Transverse colon (tissue), 4 donors: Measurements from ENCODE around the gene STEAP1B. TPM values are rescaled to one million over a fixed set of nuclear protein-coding genes. Genes with fewer than 3 reads are reported as not detected.
"Not testable (repeated sequence)": the region's sequence is repeated elsewhere in the genome, so short reads cannot be mapped to it uniquely, and the experiment has no call there.

Experiments used
- DNase-seq: peaks from one replicate; pipeline ENCODE4 v3.0.0-alpha.2; 2019
- H3K27ac ChIP-seq, 4 donors: fragments of 200-600 bp; sonication (generic); 2 replicates each; pipeline ENCODE4 v1.5.1; 2016 to 2018; ENCODE audit warnings: inconsistent platforms in 4 of 4
- H3K27me3 ChIP-seq: fragments of 200-600 bp; sonication (generic); 2 replicates; pipeline ENCODE4 v1.5.1; 2017; ENCODE audit warnings: inconsistent platforms
- H3K36me3 ChIP-seq, 4 donors: fragments of 200-600 bp; sonication (generic); 2 replicates each; pipeline ENCODE4 v1.5.1; 2017 to 2019; ENCODE audit warnings: inconsistent platforms in 4 of 4
- H3K4me1 ChIP-seq, 4 donors: fragments of 200-600 bp; sonication (generic); 2 replicates each; pipeline ENCODE4 v1.5.1; 2017 to 2020; ENCODE audit warnings: inconsistent platforms in 4 of 4
- H3K4me3 ChIP-seq, 4 donors: fragments of 200-600 bp; sonication (generic); 1 replicate in 1 of 4; 2 replicates in 3 of 4; pipeline versions ENCODE4 v1.5.1 to v1.6.1; 2017 to 2019; ENCODE audit warnings: inconsistent platforms in 4 of 4
- H3K9me3 ChIP-seq, 2 donors: fragments of 200-600 bp; sonication (generic); 2 replicates each; pipeline ENCODE4 v1.5.1; 2017 to 2019; ENCODE audit warnings: inconsistent platforms in 2 of 2
- CTCF ChIP-seq, 5 experiments: fragments of 200-600 bp in 3 of 5; fragments of 450-650 bp in 2 of 5; sonication (generic) in 3 of 5; IDR thresholded peaks; 1 replicate in 2 of 5; 2 replicates in 3 of 5; pipeline ENCODE4 v1.5.1; 2016 to 2017; ENCODE audit warnings: antibody characterized with exemption in 5 of 5, inconsistent platforms in 3 of 5, mild to moderate bottlenecking in 2 of 5, moderate library complexity in 1 of 5
- EP300 ChIP-seq: sonication (generic); formaldehyde crosslinking; IDR thresholded peaks from one replicate; pipeline ENCODE4 v1.6.1; 2017; ENCODE audit warnings: antibody characterized with exemption, low read depth
- POLR2A ChIP-seq: fragments of 450-650 bp; IDR thresholded peaks from one replicate; pipeline ENCODE4 v1.6.1; 2016; ENCODE audit warnings: antibody characterized with exemption, mild to moderate bottlenecking, moderate library complexity
- POLR2AphosphoS5 ChIP-seq, 3 donors: sonication (generic); formaldehyde crosslinking; IDR thresholded peaks; one replicate each; pipeline ENCODE4 v1.6.1; 2016; ENCODE audit warnings: antibody characterized with exemption in 3 of 3
- WGBS, 2 donors: methylation state at CpG; one replicate each; pipeline ENCODE4 v1.1.5; 2018; ENCODE audit warnings: low coverage in 1 of 2; 5-methylcytosine and 5-hydroxymethylcytosine counted together
- in situ Hi-C, 4 donors: fragments of 200-750 bp; cut with MboI; loops; one replicate each; pipeline versions ENCODE4 v1.15.0 to v1.15.1; 2017; ENCODE audit warnings: low sequenced_read_pairs in 3 of 4, low pct_ligation_motif_present in 1 of 4, low pct_unique_long_range_greater_than_20kb in 1 of 4
- intact Hi-C: fragments of 100-400 bp; cut with DNase I; formaldehyde crosslinking; loops from one replicate; pipeline ENCODE4 v1.15.1; 2023; ENCODE audit warnings: low total_unique reads
- total RNA-seq, 4 donors: library from RNA; depleted of rRNA; stranded (reverse); fragments of >200 nt; gene quantifications; one replicate each; pipeline ENCODE4 v1.1.0, GENCODE V29; 2016

STEAP1B gene
- total RNA-seq, 4 donors from 2014 or later: 0.64 to 3.7 TPM; not detected in 2

- Histone ChIP-seq H3K27ac (no peak overlapping the region), H3K27me3 (no peaks in the 10 kb centered on the region), H3K4me1 (no peaks in the 10 kb centered on the region), H3K4me3 (no peak overlapping the region), H3K36me3 (no peaks in the 10 kb centered on the region), H3K9me3 (no peaks in the 10 kb centered on the region)
- in situ Hi-C loops (no loop called here), intact Hi-C loops (no loop called here)
- WGBS, 2 donors: 60 to 100% methylated on average over 1 to 4 of the region's 4 CpGs
- no peak for DNase-seq
- TF ChIP-seq EP300 (no peak), POLR2AphosphoS5 (IDR thresholded peaks at IDR 0.05) (no peak), POLR2A (no peak), CTCF (IDR thresholded peaks at IDR 0.05) (no peak)
Observed at GRCh38 chr7:22435105-22435504, 64.9 kb downstream of the STEAP1B start.

GRCh38 chr7:22433710-22434460 is 66.1 kb downstream of the STEAP1B start:
- DNase-seq: no peak
- Histone ChIP-seq H3K9me3 (no peaks in the 10 kb centered on the region), H3K36me3 (no peaks in the 10 kb centered on the region), H3K27ac (no peak overlapping the region), H3K27me3 (no peaks in the 10 kb centered on the region), H3K4me1 (no peaks in the 10 kb centered on the region), H3K4me3 (no peak overlapping the region)
- intact Hi-C loops: no loop called here
- no peak for TF ChIP-seq POLR2A
- no peak for TF ChIP-seq POLR2AphosphoS5 (IDR thresholded peaks at IDR 0.05)
- TF ChIP-seq CTCF (IDR thresholded peaks at IDR 0.05): no peak
- TF ChIP-seq EP300: no peak
- in situ Hi-C loops: no loop called here
- WGBS, 2 donors: 83 to 90% methylated on average over 1 to 11 of the region's 11 CpGs

GRCh38 chr7:22433165-22433700 is 66.8 kb downstream of the STEAP1B start:
- H3K27me3 ChIP-seq, DNase-seq, intact Hi-C loops, H3K4me3 ChIP-seq, in situ Hi-C loops, H3K9me3 ChIP-seq, H3K27ac ChIP-seq, H3K4me1 ChIP-seq, H3K36me3 ChIP-seq: not testable (repeated sequence)
- WGBS, 2 donors: 92 to 98% methylated on average over 2 of the region's 2 CpGs

- intact Hi-C loops (no loop called here), in situ Hi-C loops (no loop called here)
- WGBS, 2 donors: 92 to 100% methylated on average over 2 to 3 of the region's 3 CpGs
- Histone ChIP-seq H3K9me3 (no peaks in the 10 kb centered on the region), H3K27ac (no peak overlapping the region), H3K4me1 (no peaks in the 10 kb centered on the region), H3K27me3 (no peaks in the 10 kb centered on the region), H3K4me3 (no peak overlapping the region), H3K36me3 (no peaks in the 10 kb centered on the region)
- TF ChIP-seq CTCF (IDR thresholded peaks at IDR 0.05): no peak
- no peak for TF ChIP-seq EP300
- TF ChIP-seq POLR2AphosphoS5 (IDR thresholded peaks at IDR 0.05): no peak
- TF ChIP-seq POLR2A: no peak
- DNase-seq: no peak
Observed at GRCh38 chr7:22432203-22432718, 67.7 kb downstream of the STEAP1B start.
